Panc1 (cell line): ENCODE measurements around the gene GDF15. TPM values are rescaled to one million over a fixed set of nuclear protein-coding genes. Genes with fewer than 3 reads are reported as not detected.
A peak's percentile ranks its signal among the peaks of the same experiment; 100 is the strongest.
"Not testable (repeated sequence)": the region's sequence is repeated elsewhere in the genome, so short reads cannot be mapped to it uniquely, and the experiment has no call there.

ENCODE experiments used
- ATAC-seq: fragments of 200-7000 bp; cut with Tn5 transposase; 2 replicates; pipeline ENCODE4 v1.9.1; 2020; ENCODE audit warnings: mild to moderate bottlenecking, moderate library complexity
- BruUV-seq: library from RNA; stranded (reverse); fragments of 400-500 nt; replicated peaks from 2 replicates; lab custom pipeline; 2021; lab: Mats Ljungman, UMichigan
- CTCF ChIA-PET: fragments of 300-600 bp; sonication (Branson Sonifier 250); formaldehyde crosslinking; loops from one replicate; lab custom pipeline; 2022; ENCODE audit warnings: antibody characterized with exemption; lab: Charles Lee
- POLR2A ChIA-PET: fragments of 300-600 bp; sonication (Branson Sonifier 250); formaldehyde crosslinking; loops from one replicate; lab custom pipeline; 2022; ENCODE audit warnings: antibody characterized with exemption; lab: Charles Lee
- DNase-seq: peaks from one replicate; pipeline ENCODE4 v3.0.0-alpha.2; 2010; ENCODE audit warnings: low read depth, low spot score
- H3K27ac ChIP-seq: 2 replicates; pipeline ENCODE4 v1.5.1; 2011; ENCODE audit warnings: mild to moderate bottlenecking, low read length, inconsistent platforms
- H3K27me3 ChIP-seq: fragments of 200-500 bp; sonication (Bioruptor generic); 2 replicates; pipeline ENCODE4 v1.6.0; 2014; ENCODE audit warnings: low read length, inconsistent platforms; ENCODE audit not compliant: control insufficient read depth, insufficient read depth
- H3K36me3 ChIP-seq: fragments of 200-500 bp; sonication (Bioruptor generic); 2 replicates; pipeline ENCODE4 v1.5.1; 2014; ENCODE audit warnings: inconsistent platforms, mild to moderate bottlenecking, low read length, moderate library complexity; ENCODE audit not compliant: control insufficient read depth, insufficient read depth
- H3K4me1 ChIP-seq: 2 replicates; pipeline ENCODE4 v1.5.1; 2011; ENCODE audit warnings: inconsistent platforms, mild to moderate bottlenecking, low read length, moderate library complexity; ENCODE audit not compliant: control insufficient read depth, insufficient read depth
- H3K4me3 ChIP-seq, 2 experiments: 2 replicates each; pipeline ENCODE4 v1.5.1; 2011 to 2012; ENCODE audit warnings: low read depth in 2 of 2, low read length in 2 of 2, mild to moderate bottlenecking in 2 of 2, inconsistent platforms in 1 of 2, moderate library complexity in 1 of 2
- H3K9me3 ChIP-seq: fragments of 200-500 bp; sonication (Bioruptor generic); 2 replicates; pipeline ENCODE4 v1.5.1; 2014; ENCODE audit warnings: low read depth, mild to moderate bottlenecking, inconsistent platforms, low read length, moderate library complexity; ENCODE audit not compliant: control insufficient read depth, insufficient read depth
- POLR2AphosphoS5 ChIP-seq: IDR thresholded peaks from 2 replicates; pipeline ENCODE4 v1.6.1; 2012; ENCODE audit warnings: mild to moderate bottlenecking, low read depth, low read length, moderate library complexity
- SIN3A ChIP-seq: IDR thresholded peaks from 2 replicates; pipeline ENCODE4 v1.6.1; 2012; ENCODE audit warnings: low read depth, mild to moderate bottlenecking, low read length, moderate library complexity, borderline replicate concordance; ENCODE audit not compliant: insufficient read depth
- in situ Hi-C: cut with HindIII; loops from 2 replicates; pipeline ENCODE4 v1.10.0; 2016; ENCODE audit warnings: low sequenced_read_pairs, low pct_unique_long_range_greater_than_20kb
- intact Hi-C: fragments of 100-400 bp; cut with micrococcal nuclease; formaldehyde crosslinking; loops from one replicate; pipeline ENCODE4 v1.10.0; 2022; ENCODE audit not compliant: unreplicated experiment
- total RNA-seq: library from RNA; stranded (reverse); gene quantifications from one replicate; pipeline ENCODE4 v1.2.1, GENCODE V29; 2021; ENCODE audit not compliant: unreplicated experiment
- TF ChIP-seq, protein P1 (sequence below): fragments of 450-650 bp; IDR thresholded peaks from 2 replicates; pipeline ENCODE4 v1.5.1; 2017; ENCODE audit warnings: mild to moderate bottlenecking

Gene GDF15
- total RNA-seq, 1 experiment from 2014 or later, result 335 TPM

DNA sequence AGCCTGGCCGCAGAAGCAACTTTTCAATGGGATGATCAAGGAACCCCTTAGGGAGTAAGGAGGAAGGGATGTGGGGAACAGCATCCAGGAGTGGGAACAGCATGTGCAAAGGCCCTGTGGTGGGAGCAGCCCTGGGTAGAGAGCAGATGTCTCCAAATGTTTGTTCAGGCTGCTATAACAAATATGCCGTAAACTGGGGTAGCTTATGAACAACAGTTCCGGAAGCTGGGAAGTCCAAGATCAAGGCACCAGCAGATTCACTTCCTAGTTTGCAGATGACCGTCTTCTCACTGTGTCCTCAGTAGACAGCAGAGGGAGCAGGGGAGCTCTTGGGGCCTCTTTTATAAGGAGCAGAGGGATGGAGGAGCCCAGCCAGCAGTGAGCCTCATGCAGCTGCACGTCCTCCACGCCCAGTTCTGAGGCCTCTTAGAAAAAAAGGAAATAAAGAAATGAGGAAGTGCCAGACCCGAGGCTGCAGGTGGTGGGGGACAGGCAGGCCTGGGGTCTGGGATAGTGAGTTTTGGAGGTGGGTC lies 15.7 kb downstream of the GDF15 start:
- Histone ChIP-seq H3K27ac (peak overlapping the region; percentile 45), H3K36me3 (no peaks in the 10 kb centered on the region), H3K4me1 (peaks cover 6% of the 10 kb centered on the region), H3K4me3 (no peak overlapping the region), H3K27me3 (no peaks in the 10 kb centered on the region), H3K9me3 (no peaks in the 10 kb centered on the region)
- no TSS peak for BruUV-seq
- ChIA-PET CTCF (interaction anchor here (0.5 to 0.8 kb wide), 2 partner anchors 73 to 193 kb away, joined by 3 to 5 read pairs; no protein-coding TSS in a partner anchor), POLR2A (no interaction called here)
- peak; percentile 94 for ATAC-seq
- DNase-seq, result no peak
- intact Hi-C loops, result no loop called here
- in situ Hi-C loops, result no loop called here
- TF ChIP-seq SIN3A, result no peak
- TF ChIP-seq, protein P1, sequence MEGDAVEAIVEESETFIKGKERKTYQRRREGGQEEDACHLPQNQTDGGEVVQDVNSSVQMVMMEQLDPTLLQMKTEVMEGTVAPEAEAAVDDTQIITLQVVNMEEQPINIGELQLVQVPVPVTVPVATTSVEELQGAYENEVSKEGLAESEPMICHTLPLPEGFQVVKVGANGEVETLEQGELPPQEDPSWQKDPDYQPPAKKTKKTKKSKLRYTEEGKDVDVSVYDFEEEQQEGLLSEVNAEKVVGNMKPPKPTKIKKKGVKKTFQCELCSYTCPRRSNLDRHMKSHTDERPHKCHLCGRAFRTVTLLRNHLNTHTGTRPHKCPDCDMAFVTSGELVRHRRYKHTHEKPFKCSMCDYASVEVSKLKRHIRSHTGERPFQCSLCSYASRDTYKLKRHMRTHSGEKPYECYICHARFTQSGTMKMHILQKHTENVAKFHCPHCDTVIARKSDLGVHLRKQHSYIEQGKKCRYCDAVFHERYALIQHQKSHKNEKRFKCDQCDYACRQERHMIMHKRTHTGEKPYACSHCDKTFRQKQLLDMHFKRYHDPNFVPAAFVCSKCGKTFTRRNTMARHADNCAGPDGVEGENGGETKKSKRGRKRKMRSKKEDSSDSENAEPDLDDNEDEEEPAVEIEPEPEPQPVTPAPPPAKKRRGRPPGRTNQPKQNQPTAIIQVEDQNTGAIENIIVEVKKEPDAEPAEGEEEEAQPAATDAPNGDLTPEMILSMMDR, result peak; percentile 40; the same call in 1 of the 2 replicates

DNA sequence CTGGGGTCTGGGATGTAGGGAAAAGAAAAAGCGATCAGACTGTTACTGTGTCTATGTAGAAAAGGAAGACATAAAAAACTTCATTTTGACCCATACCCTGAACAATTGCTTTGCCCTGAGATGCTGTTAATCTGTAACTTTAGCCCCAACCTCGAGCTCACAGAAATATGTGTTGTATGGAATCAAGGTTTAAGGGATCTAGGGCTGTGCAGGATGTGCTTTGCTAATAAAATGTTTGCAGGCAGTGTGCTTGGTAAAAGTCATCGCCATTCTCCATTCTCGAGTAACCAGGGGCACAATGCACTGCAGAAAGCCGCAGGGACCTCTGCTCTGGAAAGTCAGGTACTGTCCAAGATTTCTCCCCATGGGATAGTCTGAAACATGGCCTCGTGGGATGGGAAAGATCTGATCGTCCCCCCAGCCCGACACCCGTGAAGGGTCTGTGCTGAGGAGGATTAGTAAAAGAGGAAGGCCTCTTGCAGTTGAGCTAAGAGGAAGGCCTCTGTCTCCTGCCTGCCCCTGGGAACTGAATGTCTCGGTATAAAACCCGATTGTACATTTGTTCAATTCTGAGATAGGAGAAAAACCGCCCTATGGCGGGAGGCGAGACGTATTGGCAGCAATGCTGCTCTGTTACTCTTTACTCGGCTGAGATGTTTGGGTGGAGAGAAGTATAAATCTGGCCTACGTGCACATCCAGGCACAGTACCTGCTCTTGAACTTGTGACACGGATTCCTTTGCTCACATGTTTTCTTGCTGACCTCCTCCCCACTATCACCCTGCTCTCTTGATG lies 16.7 kb downstream of the GDF15 start:
- H3K4me1 ChIP-seq, DNase-seq, H3K9me3 ChIP-seq, in situ Hi-C loops, BruUV-seq, intact Hi-C loops, H3K27me3 ChIP-seq, H3K4me3 ChIP-seq, ATAC-seq, H3K36me3 ChIP-seq, POLR2A ChIA-PET, H3K27ac ChIP-seq: not testable (repeated sequence)
- CTCF ChIA-PET, result interaction anchor here (0.6 to 0.8 kb wide), 2 partner anchors 74 to 113 kb away, joined by 3 read pairs; no protein-coding TSS in a partner anchor

DNA sequence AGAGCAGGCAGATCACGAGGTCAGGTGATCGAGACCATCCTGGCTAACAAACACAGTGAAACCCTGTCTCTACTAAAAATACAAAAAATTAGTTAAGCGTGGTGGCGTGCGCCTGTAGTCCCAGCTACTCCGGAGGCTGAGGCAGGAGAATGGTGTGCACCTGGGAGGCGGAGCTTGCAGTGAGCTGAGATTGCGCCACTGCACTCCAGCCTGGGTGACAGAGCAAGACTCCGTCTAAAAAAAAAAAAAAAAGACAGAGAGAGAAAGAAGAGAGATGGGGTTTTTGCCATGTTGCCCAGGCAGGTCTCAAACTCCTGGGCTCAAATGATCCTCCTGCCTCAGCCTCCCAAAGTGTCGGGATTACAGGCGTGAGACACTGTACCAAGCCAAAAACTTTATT lies 19.8 kb downstream of the GDF15 start:
- in situ Hi-C loops, DNase-seq, ATAC-seq, CTCF ChIA-PET, H3K4me3 ChIP-seq, intact Hi-C loops, H3K27ac ChIP-seq, H3K4me1 ChIP-seq, H3K36me3 ChIP-seq, H3K27me3 ChIP-seq, BruUV-seq, H3K9me3 ChIP-seq: not testable (repeated sequence)
- POLR2A ChIA-PET, result interaction anchor here (0.7 kb wide), 1 partner anchor 77 kb away, joined by 7 read pairs; no protein-coding TSS in a partner anchor

DNA sequence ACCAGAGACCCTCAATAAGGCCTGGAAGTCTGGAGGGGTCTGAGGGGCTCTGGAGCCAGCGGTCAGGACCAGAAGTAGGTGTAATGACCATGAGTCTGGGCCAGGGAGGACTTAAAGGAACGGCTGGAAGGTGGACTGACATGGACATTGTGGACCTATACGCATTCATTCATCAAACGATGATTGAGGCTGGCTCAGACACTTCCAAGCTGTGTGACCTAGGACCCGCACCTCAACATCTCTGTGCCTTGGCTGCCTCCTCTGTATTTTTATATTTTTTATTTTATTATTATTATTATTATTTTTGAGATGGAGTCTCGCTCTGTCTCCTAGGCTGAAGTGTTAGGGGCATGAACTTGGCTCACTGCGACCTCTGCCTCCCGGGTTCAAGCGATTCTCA lies 20.8 kb downstream of the GDF15 start:
- DNase-seq, result no peak
- no TSS peak for BruUV-seq
- Histone ChIP-seq H3K4me3 (no peak overlapping the region), H3K36me3 (no peaks in the 10 kb centered on the region), H3K4me1 (peaks cover 3% of the 10 kb centered on the region; the same call in 1 of the 2 replicates), H3K27ac (no peak overlapping the region), H3K9me3 (no peaks in the 10 kb centered on the region), H3K27me3 (no peaks in the 10 kb centered on the region)
- intact Hi-C loops (no loop called here), in situ Hi-C loops (no loop called here)
- CTCF ChIA-PET, result no interaction called here
- POLR2A ChIA-PET, result no interaction called here
- ATAC-seq, result no peak
- no peak for TF ChIP-seq POLR2AphosphoS5
- TF ChIP-seq SIN3A, result no peak
- TF ChIP-seq, protein P1, result 0 out of 2 replicates have a peak, but pooled peaks have one; percentile 19
